Activated T-helper 1 cell treated with anti-CD3 and anti-CD28 coated beads, Interleukin-2, amount 50 U/mL, for 16 hours (primary cell): Measurements from ENCODE around the gene DSCAML1.

Experiments used
- DNase-seq, 2 donors: peaks; one replicate each; pipeline ENCODE4 v3.0.0-alpha.2; 2020; ENCODE audit warnings: low read depth in 1 of 2, low spot score in 1 of 2

The DSCAML1 gene

GRCh38 chr11:117392001-117392690 lies 404.9 kb downstream of the DSCAML1 start:
- DNase-seq, result no peak

- no peak for DNase-seq
Measured at GRCh38 chr11:117391181-117391580, 405.8 kb downstream of the DSCAML1 start.

- no peak for DNase-seq
Measured at GRCh38 chr11:117390743-117391142, 406.3 kb downstream of the DSCAML1 start.

- no peak for DNase-seq
Measured at GRCh38 chr11:117387992-117388755, 408.8 kb downstream of the DSCAML1 start.

GRCh38 chr11:117385906-117386305 lies 411.1 kb downstream of the DSCAML1 start:
- DNase-seq, result no peak

- no peak for DNase-seq
Measured at GRCh38 chr11:117385471-117385870, 411.5 kb downstream of the DSCAML1 start.

- DNase-seq, result no peak
Measured at GRCh38 chr11:117384045-117384444, 413.0 kb downstream of the DSCAML1 start.

- no peak for DNase-seq
Measured at GRCh38 chr11:117382746-117383145, 414.3 kb downstream of the DSCAML1 start.

- no peak for DNase-seq
Measured at GRCh38 chr11:117381481-117382387, 415.3 kb downstream of the DSCAML1 start.

- no peak for DNase-seq
Measured at GRCh38 chr11:117380676-117381075, 416.3 kb downstream of the DSCAML1 start.

GRCh38 chr11:117378976-117379865 lies 417.8 kb downstream of the DSCAML1 start:
- DNase-seq, result no peak
